IMR-90 (cell line): Measurements from ENCODE around the gene HSP90AB1.

Experiments
- CEBPB ChIP-seq: IDR thresholded peaks from 2 replicates; pipeline ENCODE4 v1.6.1; 2012; ENCODE audit warnings: low read depth, low read length, improper control_type of control experiment
- RCOR1 ChIP-seq: IDR thresholded peaks from 2 replicates; pipeline ENCODE4 v1.6.1; 2012; ENCODE audit warnings: mild to moderate bottlenecking, low read length, improper control_type of control experiment; ENCODE audit not compliant: insufficient replicate concordance
- TF ChIP-seq, protein P1 (sequence below): conservative IDR thresholded peaks from 2 replicates; pipeline ENCODE4 v1.5.1; 2012; ENCODE audit warnings: mild to moderate bottlenecking, low read depth, low read length, improper control_type of control experiment

DNA sequence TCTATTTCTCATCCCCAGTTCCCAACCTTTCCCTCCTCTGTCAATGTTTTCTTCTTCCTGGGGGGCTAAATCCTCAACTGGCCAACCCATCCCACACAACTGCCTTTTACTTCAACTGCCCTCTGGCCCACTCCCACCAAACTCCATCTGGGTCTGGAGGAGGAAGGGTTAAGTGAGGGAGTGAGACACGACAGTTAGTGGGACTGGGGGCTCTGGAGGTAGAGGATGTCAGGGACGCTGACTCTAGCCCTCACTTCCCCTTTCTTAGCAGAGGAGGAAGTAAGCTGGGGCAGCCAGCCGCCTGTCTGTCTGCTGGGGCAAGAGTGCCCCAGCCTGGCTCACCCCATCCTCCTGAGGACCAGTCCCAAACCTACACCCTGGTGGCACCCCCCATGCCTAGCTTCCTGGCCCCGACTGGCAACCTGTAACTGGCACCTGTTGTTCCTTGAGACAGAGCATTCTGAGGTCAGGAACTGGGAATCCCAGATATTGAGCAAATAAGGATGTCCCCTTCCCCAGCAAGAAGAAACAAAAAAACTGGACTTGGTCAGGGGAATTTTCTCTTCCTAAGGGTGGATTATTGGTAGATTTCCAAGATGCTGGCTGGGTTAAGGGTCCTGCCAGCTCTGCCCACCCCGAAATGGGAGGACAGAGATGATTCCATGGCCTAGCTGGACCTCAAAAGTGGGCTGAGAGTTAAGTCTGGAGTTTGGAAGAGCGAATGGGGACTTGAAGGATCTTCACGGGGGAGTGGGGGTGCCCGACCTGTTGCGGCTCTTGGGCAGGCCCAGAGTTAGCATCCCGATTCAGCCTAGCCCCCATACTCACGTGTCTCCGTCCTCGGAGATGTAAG is 17.5 kb downstream of the HSP90AB1 start:
- TF ChIP-seq CEBPB = no peak
- TF ChIP-seq, protein P1, sequence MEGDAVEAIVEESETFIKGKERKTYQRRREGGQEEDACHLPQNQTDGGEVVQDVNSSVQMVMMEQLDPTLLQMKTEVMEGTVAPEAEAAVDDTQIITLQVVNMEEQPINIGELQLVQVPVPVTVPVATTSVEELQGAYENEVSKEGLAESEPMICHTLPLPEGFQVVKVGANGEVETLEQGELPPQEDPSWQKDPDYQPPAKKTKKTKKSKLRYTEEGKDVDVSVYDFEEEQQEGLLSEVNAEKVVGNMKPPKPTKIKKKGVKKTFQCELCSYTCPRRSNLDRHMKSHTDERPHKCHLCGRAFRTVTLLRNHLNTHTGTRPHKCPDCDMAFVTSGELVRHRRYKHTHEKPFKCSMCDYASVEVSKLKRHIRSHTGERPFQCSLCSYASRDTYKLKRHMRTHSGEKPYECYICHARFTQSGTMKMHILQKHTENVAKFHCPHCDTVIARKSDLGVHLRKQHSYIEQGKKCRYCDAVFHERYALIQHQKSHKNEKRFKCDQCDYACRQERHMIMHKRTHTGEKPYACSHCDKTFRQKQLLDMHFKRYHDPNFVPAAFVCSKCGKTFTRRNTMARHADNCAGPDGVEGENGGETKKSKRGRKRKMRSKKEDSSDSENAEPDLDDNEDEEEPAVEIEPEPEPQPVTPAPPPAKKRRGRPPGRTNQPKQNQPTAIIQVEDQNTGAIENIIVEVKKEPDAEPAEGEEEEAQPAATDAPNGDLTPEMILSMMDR = no peak
- TF ChIP-seq RCOR1 = no peak
